HL-60 (cell line): ENCODE measurements around the gene CATSPER4.

Experiments used
- DNase-seq, 2 experiments: peaks; one replicate each; pipeline ENCODE4 v3.0.0-alpha.2; 2010 to 2020; ENCODE audit warnings: low read depth in 1 of 2, low spot score in 1 of 2
- H3K27ac ChIP-seq: fragments of 250-450 bp; sonication (Bioruptor Pico); replicated peaks from 2 replicates; pipeline ENCODE4 v1.5.1; 2020; ENCODE audit warnings: mild to moderate bottlenecking, moderate library complexity
- H3K27me3 ChIP-seq: fragments of 250-450 bp; sonication (Bioruptor Pico); 2 replicates; pipeline ENCODE4 v1.5.1; 2021; ENCODE audit warnings: mild to moderate bottlenecking, moderate library complexity; ENCODE audit not compliant: insufficient read depth, poor library complexity, severe bottlenecking
- H3K4me3 ChIP-seq: replicated peaks from 2 replicates; pipeline ENCODE4 v1.5.1; 2011; ENCODE audit warnings: mild to moderate bottlenecking, control low read depth, low read length; ENCODE audit not compliant: insufficient read depth
- CTCF ChIP-seq: IDR thresholded peaks from one replicate; pipeline ENCODE4 v1.5.1; 2011; ENCODE audit warnings: low read length, control low read depth, inconsistent platforms; ENCODE audit not compliant: insufficient read depth
- GABPA ChIP-seq: IDR thresholded peaks from 2 replicates; pipeline ENCODE4 v1.6.1; 2012; ENCODE audit warnings: low read depth
- POLR2AphosphoS5 ChIP-seq: IDR thresholded peaks from 2 replicates; pipeline ENCODE4 v1.6.1; 2012; ENCODE audit warnings: low read depth
- REST ChIP-seq: IDR thresholded peaks from 2 replicates; pipeline ENCODE4 v1.6.1; 2012; ENCODE audit warnings: low read depth; ENCODE audit not compliant: insufficient replicate concordance
- SPI1 ChIP-seq: IDR thresholded peaks from 2 replicates; pipeline ENCODE4 v1.6.1; 2012; ENCODE audit warnings: low read depth, mild to moderate bottlenecking, borderline replicate concordance

Gene CATSPER4

GRCh38 chr1:26215246-26215645 is 24.8 kb downstream of the CATSPER4 start:
- H3K4me3 ChIP-seq, result no peak overlapping the region
- H3K27me3 ChIP-seq, result no peaks in the 10 kb centered on the region
- TF ChIP-seq GABPA (no peak), SPI1 (no peak), CTCF (no peak), REST (no peak), POLR2AphosphoS5 (no peak)
- no peak for DNase-seq
- no peak overlapping the region for H3K27ac ChIP-seq

- no peak for DNase-seq
- TF ChIP-seq GABPA, result no peak
Measured at GRCh38 chr1:26218906-26219494, 28.6 kb downstream of the CATSPER4 start.

GRCh38 chr1:26220199-26220912 is 30.0 kb downstream of the CATSPER4 start:
- Histone ChIP-seq H3K4me3 (no peak overlapping the region), H3K27ac (no peak overlapping the region), H3K27me3 (peaks cover 11% of the 10 kb centered on the region)
- TF ChIP-seq GABPA (no peak), SPI1 (no peak), REST (no peak), CTCF (no peak), POLR2AphosphoS5 (no peak)
- no peak for DNase-seq

More at GRCh38 chr1:26218906-26219494, 28.6 kb downstream of the CATSPER4 start:
- Histone ChIP-seq H3K4me3 (no peak overlapping the region), H3K27ac (no peak overlapping the region), H3K27me3 (no peaks in the 10 kb centered on the region)

GRCh38 chr1:26221094-26221493 is 30.7 kb downstream of the CATSPER4 start:
- no peak overlapping the region for H3K4me3 ChIP-seq
- H3K27ac ChIP-seq, result no peak overlapping the region
- TF ChIP-seq SPI1 (no peak), POLR2AphosphoS5 (no peak), REST (no peak), CTCF (no peak), GABPA (no peak)
- DNase-seq, result no peak
- peaks cover 16% of the 10 kb centered on the region for H3K27me3 ChIP-seq
